ENCODE measurements around the gene UBE3A.

DNA sequence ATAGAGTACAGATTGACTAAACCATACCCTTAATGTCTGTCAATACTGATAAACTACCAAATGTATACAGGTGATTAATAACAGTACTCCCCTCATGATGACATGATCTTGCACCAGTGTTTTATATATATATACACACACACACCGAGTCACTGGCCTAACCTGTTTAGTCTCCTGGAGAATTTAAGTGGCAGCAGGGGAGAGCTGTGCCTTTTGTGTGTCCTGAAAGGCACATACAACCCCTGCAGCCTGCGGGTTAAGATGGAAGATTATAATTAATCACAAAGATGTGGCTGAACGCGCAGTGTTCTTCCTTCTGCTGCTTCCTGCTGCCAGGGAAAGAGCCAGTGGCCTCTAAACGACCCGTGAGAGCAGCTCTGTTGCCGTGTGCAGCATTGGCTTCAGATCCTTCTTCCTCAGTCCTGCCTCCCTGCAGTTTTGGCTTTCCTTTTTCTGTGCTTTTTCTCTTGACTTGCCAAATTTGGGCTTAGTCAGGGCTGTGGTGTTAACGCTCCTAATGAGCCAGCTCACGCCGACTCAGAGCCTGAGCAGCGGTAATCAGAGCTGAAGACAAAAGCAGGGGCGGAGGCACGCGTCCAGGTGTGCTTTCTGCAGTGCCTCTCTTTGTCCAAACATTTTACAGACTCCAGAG lies 42.5 kb upstream of the UBE3A start:
- TF ChIP-seq POLR2A (IDR thresholded peaks at IDR 0.05; ENCODE audit: low read depth, low read length) (no peak), POLR2AphosphoS5 (IDR thresholded peaks at IDR 0.05; ENCODE audit: low read depth, low read length) (no peak), TAF1 (IDR thresholded peaks at IDR 0.05; ENCODE audit: low read depth, low read length) (no peak), SPI1 (IDR thresholded peaks at IDR 0.05; ENCODE audit: low read depth, low read length) (no peak)
